Endothelial cell of hepatic sinusoid (primary cell): ENCODE results near the gene HIVEP3.
"Not testable (repeated sequence)": the region's sequence is repeated elsewhere in the genome, so short reads cannot be mapped to it uniquely, and the experiment has no call there.

Source experiments
- in situ Hi-C: cut with HindIII; loops from 2 replicates; pipeline ENCODE4 v1.10.0; 2017; ENCODE audit warnings: low sequenced_read_pairs

Gene HIVEP3

GRCh38 chr1:41580021-41580420 lies 338.7 kb downstream of the HIVEP3 start:
- in situ Hi-C loops = no loop called here

- in situ Hi-C loops = no loop called here
Measured at GRCh38 chr1:41578712-41579335, 339.9 kb downstream of the HIVEP3 start.

- in situ Hi-C loops = no loop called here
Measured at GRCh38 chr1:41576620-41577019, 342.1 kb downstream of the HIVEP3 start.

- in situ Hi-C loops = no loop called here
Measured at GRCh38 chr1:41576206-41576605, 342.5 kb downstream of the HIVEP3 start.

GRCh38 chr1:41574842-41575241 lies 343.9 kb downstream of the HIVEP3 start:
- in situ Hi-C loops = no loop called here

GRCh38 chr1:41573785-41574713 lies 344.7 kb downstream of the HIVEP3 start:
- in situ Hi-C loops = no loop called here

- in situ Hi-C loops = no loop called here
Measured at GRCh38 chr1:41573194-41573593, 345.5 kb downstream of the HIVEP3 start.

GRCh38 chr1:41572224-41572623 lies 346.5 kb downstream of the HIVEP3 start:
- in situ Hi-C loops = no loop called here

- in situ Hi-C loops = no loop called here
Measured at GRCh38 chr1:41571041-41571440, 347.7 kb downstream of the HIVEP3 start.

- in situ Hi-C loops = no loop called here
Measured at GRCh38 chr1:41568204-41568603, 350.5 kb downstream of the HIVEP3 start.

- in situ Hi-C loops = no loop called here
Measured at GRCh38 chr1:41566969-41567368, 351.8 kb downstream of the HIVEP3 start.

GRCh38 chr1:41566274-41566885 lies 352.3 kb downstream of the HIVEP3 start:
- in situ Hi-C loops = no loop called here

GRCh38 chr1:41564741-41565475 lies 353.8 kb downstream of the HIVEP3 start:
- in situ Hi-C loops = no loop called here

- in situ Hi-C loops = no loop called here
Measured at GRCh38 chr1:41562328-41562727, 356.4 kb downstream of the HIVEP3 start.

- in situ Hi-C loops = no loop called here
Measured at GRCh38 chr1:41560931-41561330, 357.8 kb downstream of the HIVEP3 start.

GRCh38 chr1:41560496-41560895 lies 358.2 kb downstream of the HIVEP3 start:
- in situ Hi-C loops = no loop called here

- in situ Hi-C loops = no loop called here
Measured at GRCh38 chr1:41559331-41559730, 359.4 kb downstream of the HIVEP3 start.

GRCh38 chr1:41558761-41559171 lies 360.0 kb downstream of the HIVEP3 start:
- in situ Hi-C loops = no loop called here

- in situ Hi-C loops = no loop called here
Measured at GRCh38 chr1:41557751-41558455, 360.8 kb downstream of the HIVEP3 start.

GRCh38 chr1:41554746-41555145 lies 364.0 kb downstream of the HIVEP3 start:
- in situ Hi-C loops = not testable (repeated sequence)
